Prostate gland (tissue), 2 donors: ENCODE data around the gene ORC3.

Experiments used
- POLR2A ChIP-seq: fragments of 450-650 bp; IDR thresholded peaks from one replicate; pipeline ENCODE4 v1.6.1; 2016; ENCODE audit warnings: antibody characterized with exemption, mild to moderate bottlenecking
- TF ChIP-seq, protein P1 (sequence below), 4 experiments: fragments of 200-600 bp in 2 of 4; fragments of 450-650 bp in 2 of 4; sonication (generic) in 2 of 4; IDR thresholded peaks; 1 replicate in 3 of 4; 2 replicates in 1 of 4; pipeline ENCODE4 v1.5.1; 2016 to 2019; ENCODE audit warnings: antibody characterized with exemption in 4 of 4, mild to moderate bottlenecking in 2 of 4, moderate library complexity in 2 of 4

DNA sequence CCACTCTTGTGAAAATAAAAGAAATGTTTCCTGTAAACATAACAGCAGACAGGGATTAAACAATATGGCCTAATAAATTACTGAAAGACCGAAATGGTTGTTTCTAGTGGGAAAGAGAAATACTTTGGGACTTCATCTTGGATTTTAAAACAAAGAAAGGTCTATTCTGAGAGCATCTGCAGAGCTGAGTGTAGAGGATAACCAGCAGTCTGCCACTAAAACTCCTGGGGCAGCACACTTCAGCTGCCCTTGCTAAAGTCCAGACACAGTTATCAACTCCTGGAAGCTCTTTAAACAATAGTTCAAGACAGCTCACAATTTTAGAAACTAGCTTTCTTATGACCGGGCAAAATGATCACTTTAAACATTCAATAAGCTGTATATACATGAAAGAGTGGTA lies 73.5 kb downstream of the ORC3 start:
- TF ChIP-seq POLR2A: no peak
- TF ChIP-seq, protein P1, sequence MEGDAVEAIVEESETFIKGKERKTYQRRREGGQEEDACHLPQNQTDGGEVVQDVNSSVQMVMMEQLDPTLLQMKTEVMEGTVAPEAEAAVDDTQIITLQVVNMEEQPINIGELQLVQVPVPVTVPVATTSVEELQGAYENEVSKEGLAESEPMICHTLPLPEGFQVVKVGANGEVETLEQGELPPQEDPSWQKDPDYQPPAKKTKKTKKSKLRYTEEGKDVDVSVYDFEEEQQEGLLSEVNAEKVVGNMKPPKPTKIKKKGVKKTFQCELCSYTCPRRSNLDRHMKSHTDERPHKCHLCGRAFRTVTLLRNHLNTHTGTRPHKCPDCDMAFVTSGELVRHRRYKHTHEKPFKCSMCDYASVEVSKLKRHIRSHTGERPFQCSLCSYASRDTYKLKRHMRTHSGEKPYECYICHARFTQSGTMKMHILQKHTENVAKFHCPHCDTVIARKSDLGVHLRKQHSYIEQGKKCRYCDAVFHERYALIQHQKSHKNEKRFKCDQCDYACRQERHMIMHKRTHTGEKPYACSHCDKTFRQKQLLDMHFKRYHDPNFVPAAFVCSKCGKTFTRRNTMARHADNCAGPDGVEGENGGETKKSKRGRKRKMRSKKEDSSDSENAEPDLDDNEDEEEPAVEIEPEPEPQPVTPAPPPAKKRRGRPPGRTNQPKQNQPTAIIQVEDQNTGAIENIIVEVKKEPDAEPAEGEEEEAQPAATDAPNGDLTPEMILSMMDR (IDR thresholded peaks at IDR 0.05): no peak
